GM12875 (cell line): ENCODE measurements around the gene CALHM6.

Source experiments
- H3K4me3 ChIP-seq: one replicate; pipeline ENCODE4 v1.5.1; 2011; ENCODE audit warnings: low read depth, low read length, control low read depth
- TF ChIP-seq, protein P1 (sequence below): IDR thresholded peaks from 2 replicates; pipeline ENCODE4 v1.5.1; 2011; ENCODE audit warnings: low read depth, mild to moderate bottlenecking, control low read depth, inconsistent platforms, low read length, moderate library complexity, borderline replicate concordance; ENCODE audit not compliant: insufficient read depth

The CALHM6 gene

GRCh38 chr6:116424001-116424400 is 37.2 kb upstream of the CALHM6 start:
- H3K4me3 ChIP-seq = no peak overlapping the region
- TF ChIP-seq, protein P1, sequence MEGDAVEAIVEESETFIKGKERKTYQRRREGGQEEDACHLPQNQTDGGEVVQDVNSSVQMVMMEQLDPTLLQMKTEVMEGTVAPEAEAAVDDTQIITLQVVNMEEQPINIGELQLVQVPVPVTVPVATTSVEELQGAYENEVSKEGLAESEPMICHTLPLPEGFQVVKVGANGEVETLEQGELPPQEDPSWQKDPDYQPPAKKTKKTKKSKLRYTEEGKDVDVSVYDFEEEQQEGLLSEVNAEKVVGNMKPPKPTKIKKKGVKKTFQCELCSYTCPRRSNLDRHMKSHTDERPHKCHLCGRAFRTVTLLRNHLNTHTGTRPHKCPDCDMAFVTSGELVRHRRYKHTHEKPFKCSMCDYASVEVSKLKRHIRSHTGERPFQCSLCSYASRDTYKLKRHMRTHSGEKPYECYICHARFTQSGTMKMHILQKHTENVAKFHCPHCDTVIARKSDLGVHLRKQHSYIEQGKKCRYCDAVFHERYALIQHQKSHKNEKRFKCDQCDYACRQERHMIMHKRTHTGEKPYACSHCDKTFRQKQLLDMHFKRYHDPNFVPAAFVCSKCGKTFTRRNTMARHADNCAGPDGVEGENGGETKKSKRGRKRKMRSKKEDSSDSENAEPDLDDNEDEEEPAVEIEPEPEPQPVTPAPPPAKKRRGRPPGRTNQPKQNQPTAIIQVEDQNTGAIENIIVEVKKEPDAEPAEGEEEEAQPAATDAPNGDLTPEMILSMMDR = no peak

DNA sequence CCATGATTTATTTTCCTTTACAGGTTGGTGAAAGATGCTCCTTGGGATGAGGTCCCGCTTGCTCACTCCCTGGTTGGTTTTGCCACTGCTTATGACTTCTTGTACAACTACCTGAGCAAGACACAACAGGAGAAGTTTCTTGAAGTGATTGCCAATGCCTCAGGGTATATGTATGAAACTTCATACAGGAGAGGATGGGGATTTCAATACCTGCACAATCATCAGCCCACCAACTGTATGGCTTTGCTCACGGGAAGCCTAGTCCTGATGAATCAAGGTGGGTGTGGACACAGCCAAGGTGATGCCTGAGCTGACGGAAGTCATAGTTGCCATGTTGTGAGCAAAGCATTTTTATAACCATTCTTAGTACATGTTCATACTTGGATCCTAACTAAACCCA is 34.6 kb upstream of the CALHM6 start:
- TF ChIP-seq, protein P1 = no peak
- H3K4me3 ChIP-seq = no peak overlapping the region

DNA sequence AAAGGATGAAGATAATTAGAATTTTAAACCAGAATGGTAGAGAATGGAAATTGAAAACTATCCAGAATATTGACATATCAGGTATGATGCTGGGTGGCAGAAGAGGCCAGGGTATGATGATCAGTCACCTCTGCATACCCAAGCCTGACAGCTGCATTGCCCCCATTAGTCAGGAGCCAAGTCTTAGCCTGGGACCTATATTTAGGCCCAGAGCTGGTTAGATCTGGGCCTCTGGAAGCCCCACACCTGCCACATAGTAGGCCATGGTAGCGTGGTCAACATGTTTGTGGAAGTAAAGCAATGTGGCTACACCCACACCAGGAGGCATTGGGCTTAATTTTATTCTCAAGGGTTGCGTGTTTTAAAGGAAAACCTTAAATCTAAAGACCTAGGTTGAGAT is 32.1 kb upstream of the CALHM6 start:
- TF ChIP-seq, protein P1 = no peak

GRCh38 chr6:116430860-116431259 is 30.3 kb upstream of the CALHM6 start:
- TF ChIP-seq, protein P1 = no peak
- H3K4me3 ChIP-seq = no peak overlapping the region

More for the DNA sequence above, 32.1 kb upstream of the CALHM6 start:
- no peak overlapping the region for H3K4me3 ChIP-seq

- TF ChIP-seq, protein P1 = no peak
- H3K4me3 ChIP-seq = no peak overlapping the region
Measured at GRCh38 chr6:116431964-116432595, 29.1 kb upstream of the CALHM6 start.

GRCh38 chr6:116433206-116433712 is 27.9 kb upstream of the CALHM6 start:
- no peak overlapping the region for H3K4me3 ChIP-seq
- TF ChIP-seq, protein P1 = no peak

DNA sequence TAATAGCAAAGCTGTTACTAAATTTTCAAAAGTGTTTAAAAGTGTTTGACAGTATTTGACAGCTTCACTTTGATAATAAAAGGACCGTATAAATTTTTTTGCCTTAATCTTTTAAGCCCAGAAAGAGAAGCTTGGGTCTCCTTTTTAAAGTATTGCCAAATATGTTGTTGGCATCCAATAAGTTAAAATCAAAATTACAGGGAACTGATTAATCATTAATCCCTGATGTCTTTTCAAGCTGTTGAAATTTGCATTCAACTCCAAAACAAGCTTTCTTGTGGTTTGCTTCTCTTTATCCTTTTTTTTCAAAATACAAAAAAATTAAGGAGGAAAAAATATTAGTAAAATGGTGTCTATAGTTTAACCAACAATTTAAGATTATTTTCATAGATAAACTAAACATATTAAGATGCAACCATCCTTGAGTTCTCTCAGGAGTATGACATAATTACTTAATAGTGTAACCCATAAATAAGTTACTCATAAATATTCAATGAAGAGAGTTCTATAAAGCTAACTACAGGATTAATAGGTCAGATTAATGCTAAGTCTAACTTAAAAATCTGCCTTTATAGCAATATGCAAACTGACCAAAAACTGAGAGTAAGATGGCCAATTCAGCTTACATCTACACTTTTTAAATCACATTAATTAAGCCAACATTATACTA is 27.0 kb upstream of the CALHM6 start:
- TF ChIP-seq, protein P1 = no peak
- H3K4me3 ChIP-seq = no peak overlapping the region
